Measurements from ENCODE around the gene OSBPL7. TPM values are rescaled to one million over a fixed set of nuclear protein-coding genes. Genes with fewer than 3 reads are reported as not detected.

The OSBPL7 gene
- total and polyA plus RNA-seq, 2 of the 8 experiments (the other 6 are each of a cell fraction or from before 2014, with no cell fraction given) = 7.2 to 8.9 TPM

DNA sequence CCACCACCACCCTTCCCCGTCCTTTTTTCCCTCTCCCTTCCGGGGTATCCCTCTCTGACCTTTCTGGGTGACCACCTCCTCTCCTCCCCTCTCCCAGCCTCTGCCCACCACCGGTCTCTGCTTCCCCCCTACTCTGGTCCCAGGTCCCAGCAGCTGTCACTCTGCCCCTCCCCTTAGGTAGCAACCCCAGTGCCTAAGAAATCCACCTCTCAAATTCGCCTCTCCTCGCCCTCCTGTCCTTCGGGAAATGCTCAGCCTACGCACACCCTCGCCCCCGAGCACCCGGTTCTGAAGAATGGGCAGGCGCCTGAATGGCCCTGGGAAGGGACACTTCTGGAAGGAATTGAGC, 30.1 kb upstream of the OSBPL7 start (continued):
- TF ChIP-seq RNF2 (IDR thresholded peaks at IDR 0.05; ENCODE audit: borderline replicate concordance, low read depth, low read length, missing control alignments, poor library complexity, severe bottlenecking) (no peak), TBP (IDR thresholded peaks at IDR 0.05; ENCODE audit: low read depth, low read length) (no peak), BACH1 (IDR thresholded peaks at IDR 0.05; ENCODE audit: low read length) (no peak)
